T follicular helper cell (primary cell): ENCODE results near the gene TMEM184B.
A peak's percentile ranks its signal among the peaks of the same experiment; 100 is the strongest.
"Not testable (repeated sequence)": the region's sequence is repeated elsewhere in the genome, so short reads cannot be mapped to it uniquely, and the experiment has no call there.

ENCODE experiments used
- DNase-seq: peaks from one replicate; pipeline ENCODE4 v3.0.0-alpha.2; 2020; ENCODE audit warnings: low read depth

Gene TMEM184B

GRCh38 chr22:38249301-38249700 is 23.5 kb downstream of the TMEM184B start:
- DNase-seq = no peak

GRCh38 chr22:38248280-38248679 is 24.5 kb downstream of the TMEM184B start:
- no peak for DNase-seq

- no peak for DNase-seq
Measured at GRCh38 chr22:38247713-38248112, 25.1 kb downstream of the TMEM184B start.

GRCh38 chr22:38246692-38247091 is 26.1 kb downstream of the TMEM184B start:
- DNase-seq = no peak

GRCh38 chr22:38246046-38246658 is 26.7 kb downstream of the TMEM184B start:
- no peak for DNase-seq

DNA sequence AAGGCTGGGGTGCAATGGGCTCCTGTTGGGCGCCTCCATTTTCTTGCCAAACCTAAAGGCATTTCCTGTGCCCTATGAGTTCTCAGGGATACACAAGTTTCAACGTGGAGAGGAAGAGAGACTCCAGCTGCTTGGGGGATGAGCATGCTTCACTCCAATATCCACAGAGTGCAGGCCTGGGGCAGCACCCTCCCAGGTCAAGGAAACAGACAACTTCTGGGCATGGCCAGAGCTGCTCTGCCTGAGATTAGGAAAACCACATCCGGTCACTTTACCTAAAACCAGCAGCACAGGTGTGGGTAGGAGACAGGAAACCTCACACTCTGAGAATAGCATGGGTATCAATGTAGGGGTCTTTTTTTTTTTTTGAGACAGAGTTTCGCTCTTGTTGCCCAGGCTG is 28.7 kb downstream of the TMEM184B start:
- DNase-seq = no peak

GRCh38 chr22:38243007-38243765 is 29.6 kb downstream of the TMEM184B start:
- DNase-seq = no peak

- no peak for DNase-seq
Measured at GRCh38 chr22:38240734-38241252, 32.0 kb downstream of the TMEM184B start.

DNA sequence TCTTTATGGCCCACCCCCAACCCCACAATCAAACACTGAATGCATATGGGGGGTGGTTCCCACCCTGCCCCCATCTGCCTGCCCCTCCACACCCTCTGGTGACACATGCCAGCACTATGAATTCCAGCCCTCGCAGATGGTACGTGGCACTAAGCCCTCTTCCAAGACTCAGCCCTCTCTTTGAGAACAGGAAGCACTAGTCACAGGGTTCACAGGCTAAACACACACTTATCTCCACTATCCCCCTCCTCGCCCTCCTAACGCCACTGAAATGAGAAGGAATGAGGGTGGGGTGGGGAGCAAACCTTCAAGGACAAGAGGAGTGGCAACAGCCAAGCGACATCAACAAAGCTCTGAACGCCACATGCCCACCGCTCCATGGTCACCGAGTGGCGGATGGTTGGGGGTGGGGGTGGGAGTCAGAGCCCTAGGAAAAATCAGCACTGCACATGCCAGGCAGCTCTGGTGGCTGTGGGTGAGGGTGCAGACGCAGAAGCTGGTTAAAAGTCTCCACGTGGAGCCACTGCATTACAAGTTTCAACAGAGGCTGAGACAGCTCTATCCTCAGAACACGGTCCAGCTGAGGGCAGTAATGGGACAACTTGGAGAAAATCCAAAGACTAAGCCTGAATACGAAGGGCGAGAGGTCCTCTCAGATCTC is 33.6 kb downstream of the TMEM184B start:
- no peak for DNase-seq

DNA sequence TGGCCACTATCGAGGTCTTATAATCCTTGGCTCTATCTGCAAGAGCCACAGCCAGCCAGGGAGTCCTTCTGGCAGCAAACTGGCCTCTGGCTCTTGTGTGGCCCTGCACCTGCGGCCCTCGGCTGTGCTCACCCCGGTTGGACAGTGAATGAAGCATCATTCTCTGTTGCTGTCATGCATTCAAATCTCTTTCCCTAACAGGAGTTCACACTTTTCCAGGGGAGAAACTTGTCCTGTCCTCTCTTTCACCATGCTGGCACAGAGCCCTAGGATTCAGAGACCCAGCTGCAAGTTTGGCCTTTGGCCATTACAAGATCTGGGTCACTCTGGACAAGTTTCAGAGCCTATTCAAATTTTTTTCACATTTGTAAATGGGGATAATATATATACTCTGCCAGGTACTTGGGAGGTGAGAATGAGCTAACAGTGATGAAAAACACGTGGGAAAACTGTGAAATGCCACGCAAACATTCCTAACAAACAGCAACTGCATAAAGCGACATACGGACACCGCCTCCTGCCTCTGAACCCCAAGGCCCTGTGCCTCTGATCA is 34.2 kb downstream of the TMEM184B start:
- DNase-seq = no peak

DNA sequence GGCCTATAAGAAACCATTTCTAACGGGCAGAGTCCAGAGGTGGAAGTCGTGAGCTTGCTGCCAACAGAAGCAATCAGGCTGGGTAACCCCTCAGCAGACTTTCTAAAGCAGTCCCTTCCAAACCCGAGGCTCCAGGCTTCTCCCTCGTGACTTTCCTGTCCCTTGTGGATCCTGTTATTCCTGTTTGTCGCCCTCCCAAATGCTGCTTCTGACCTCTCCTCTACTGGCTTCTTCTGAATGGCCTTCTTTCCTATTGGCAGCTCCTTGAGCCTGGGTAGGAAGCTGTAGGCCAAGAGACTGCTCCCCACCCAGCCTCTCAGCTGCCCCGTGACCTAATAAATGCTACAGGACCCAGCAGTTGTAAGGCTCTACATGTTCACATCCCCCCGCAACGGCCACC is 36.0 kb downstream of the TMEM184B start:
- no peak for DNase-seq

DNA sequence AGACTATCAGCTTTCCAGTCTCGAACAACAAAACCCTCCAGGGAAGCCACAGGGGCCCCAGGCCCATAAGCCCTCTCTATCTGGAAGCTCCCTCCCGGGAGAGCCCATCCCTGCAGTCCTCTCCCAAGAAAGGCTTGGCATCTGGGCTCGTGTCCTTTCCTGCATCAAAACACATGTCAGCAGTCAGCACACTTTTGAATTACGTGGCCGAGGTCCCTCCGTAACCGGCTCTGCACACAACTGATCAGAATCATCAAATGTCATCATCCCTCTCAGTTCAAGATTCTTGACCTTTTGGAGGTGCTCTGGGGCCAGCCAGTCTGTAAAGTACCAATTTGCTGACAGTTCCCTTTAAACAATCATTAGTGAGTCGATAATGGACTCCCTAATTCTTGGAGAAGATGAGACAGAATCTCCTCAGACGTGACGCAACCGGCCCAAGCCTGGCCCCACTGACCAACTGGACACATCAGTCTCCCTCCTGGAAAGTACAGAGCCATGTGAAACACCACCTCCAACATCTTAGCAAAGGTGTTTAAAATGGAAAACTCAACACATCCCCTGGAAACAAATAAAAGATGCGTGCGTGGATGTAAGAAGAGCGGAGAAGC is 37.5 kb downstream of the TMEM184B start:
- no peak for DNase-seq

- DNase-seq = not testable (repeated sequence)
Measured at GRCh38 chr22:38233856-38234255, 39.0 kb downstream of the TMEM184B start.

GRCh38 chr22:38233427-38233826 is 39.4 kb downstream of the TMEM184B start:
- no peak for DNase-seq

DNA sequence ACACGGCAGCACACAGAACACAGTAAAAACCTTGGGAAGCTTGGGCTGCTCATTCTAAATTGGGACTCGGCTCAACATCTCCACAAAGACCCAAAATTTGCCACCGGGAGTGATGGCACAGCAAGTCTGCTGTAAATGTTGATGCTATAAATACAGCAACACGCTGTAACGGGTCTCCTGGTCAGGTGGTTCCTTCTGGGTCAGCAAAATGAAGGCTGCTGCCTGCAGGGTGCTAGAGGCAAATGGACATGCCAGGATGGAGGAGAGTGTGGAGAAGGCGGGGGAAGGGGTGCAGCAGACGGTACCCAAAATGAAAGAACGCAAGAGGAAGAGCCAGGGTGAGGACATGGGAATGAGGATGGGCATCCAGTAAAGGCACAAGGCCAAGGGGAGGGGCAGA is 40.6 kb downstream of the TMEM184B start:
- DNase-seq = no peak

DNA sequence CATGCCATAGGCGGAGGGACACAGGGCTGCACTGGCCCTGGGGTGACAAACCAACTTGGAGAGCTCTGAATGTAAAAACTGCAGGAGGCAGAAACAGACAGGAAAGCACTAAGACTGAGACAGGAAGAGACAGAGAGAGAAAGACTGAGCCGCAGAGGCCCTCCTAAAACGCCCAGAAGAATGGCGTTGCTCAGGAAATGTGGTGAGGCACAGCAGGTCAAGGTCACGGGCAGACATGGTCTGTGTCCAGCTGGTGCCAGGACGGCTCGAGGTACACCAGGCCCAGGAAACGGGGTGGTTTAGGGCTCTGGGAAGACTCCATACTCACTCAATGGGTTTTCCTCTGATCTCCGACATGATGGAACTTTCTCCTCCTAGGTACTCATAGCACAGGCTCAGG is 41.9 kb downstream of the TMEM184B start:
- no peak for DNase-seq

GRCh38 chr22:38230108-38230825 is 42.5 kb downstream of the TMEM184B start:
- peak; percentile 17 for DNase-seq

DNA sequence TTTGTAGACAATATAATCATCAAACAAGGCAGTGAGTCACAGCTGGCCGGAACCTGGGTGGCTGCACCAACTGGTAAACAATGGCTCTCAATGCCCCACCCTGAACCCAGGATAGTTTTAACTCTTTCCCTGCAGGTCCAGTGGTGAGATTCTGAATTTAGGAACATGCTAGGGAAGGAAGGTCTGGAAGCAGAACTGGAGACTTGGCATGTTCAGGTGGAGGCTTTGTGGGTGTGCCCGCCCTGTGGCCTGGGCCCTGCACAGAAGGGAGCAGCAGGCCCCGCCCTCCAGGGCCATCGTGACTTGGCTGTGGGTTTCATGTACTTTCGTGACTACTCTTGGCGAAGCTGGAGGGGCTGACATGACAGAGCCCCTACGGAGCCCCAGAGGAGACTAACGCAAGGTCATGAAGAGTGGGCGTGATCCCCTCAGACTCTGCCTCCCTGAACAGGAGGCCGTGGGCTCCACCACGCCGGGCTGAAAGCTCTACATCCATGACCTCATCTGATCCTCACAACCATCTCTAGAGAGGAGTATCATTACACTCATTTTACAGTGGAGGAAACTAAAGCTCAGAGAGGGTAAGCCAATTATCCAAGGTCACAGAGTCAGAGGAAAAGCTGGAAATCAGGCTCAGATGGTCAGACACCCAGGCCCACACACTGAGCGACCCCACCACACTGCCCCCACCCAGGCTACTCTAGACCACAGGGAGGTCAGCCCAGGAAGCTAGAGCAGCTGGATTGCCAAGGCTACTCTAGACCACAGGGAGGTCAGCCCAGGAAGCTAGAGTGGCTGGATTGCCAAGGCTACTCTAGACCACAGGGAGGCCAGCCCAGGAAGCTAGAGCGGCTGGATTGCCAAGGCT is 43.7 kb downstream of the TMEM184B start:
- no peak for DNase-seq

- DNase-seq = no peak
Measured at GRCh38 chr22:38228326-38228872, 44.4 kb downstream of the TMEM184B start.
